T-helper 1 cell treated with Interleukin-12 subunit alpha and Interleukin-12 subunit beta and Interleukin-4 antibody, amounts not matched to agents 30 μg/mL and 1 μg/mL, for 36 hours (primary cell): Measurements from ENCODE around the gene SERPINB6.
"Not testable (repeated sequence)": the region's sequence is repeated elsewhere in the genome, so short reads cannot be mapped to it uniquely, and the experiment has no call there.

Source experiments
- H3K27ac Mint-ChIP-seq: one replicate; pipeline ENCODE4 v1.8.0; 2021; ENCODE audit warnings: mild to moderate bottlenecking, mixed read lengths
- H3K27me3 Mint-ChIP-seq: one replicate; pipeline ENCODE4 v1.8.0; 2021; ENCODE audit warnings: low read depth, mixed read lengths
- H3K36me3 Mint-ChIP-seq: one replicate; pipeline ENCODE4 v1.8.0; 2021; ENCODE audit warnings: low read depth, mixed read lengths
- H3K4me1 Mint-ChIP-seq: one replicate; pipeline ENCODE4 v1.8.0; 2021; ENCODE audit warnings: low read depth, mixed read lengths
- H3K4me3 Mint-ChIP-seq: one replicate; pipeline ENCODE4 v1.8.0; 2021; ENCODE audit warnings: mild to moderate bottlenecking, moderate library complexity, mixed read lengths
- H3K9me3 Mint-ChIP-seq: one replicate; pipeline ENCODE4 v1.8.0; 2021; ENCODE audit warnings: mixed read lengths

SERPINB6 gene

DNA sequence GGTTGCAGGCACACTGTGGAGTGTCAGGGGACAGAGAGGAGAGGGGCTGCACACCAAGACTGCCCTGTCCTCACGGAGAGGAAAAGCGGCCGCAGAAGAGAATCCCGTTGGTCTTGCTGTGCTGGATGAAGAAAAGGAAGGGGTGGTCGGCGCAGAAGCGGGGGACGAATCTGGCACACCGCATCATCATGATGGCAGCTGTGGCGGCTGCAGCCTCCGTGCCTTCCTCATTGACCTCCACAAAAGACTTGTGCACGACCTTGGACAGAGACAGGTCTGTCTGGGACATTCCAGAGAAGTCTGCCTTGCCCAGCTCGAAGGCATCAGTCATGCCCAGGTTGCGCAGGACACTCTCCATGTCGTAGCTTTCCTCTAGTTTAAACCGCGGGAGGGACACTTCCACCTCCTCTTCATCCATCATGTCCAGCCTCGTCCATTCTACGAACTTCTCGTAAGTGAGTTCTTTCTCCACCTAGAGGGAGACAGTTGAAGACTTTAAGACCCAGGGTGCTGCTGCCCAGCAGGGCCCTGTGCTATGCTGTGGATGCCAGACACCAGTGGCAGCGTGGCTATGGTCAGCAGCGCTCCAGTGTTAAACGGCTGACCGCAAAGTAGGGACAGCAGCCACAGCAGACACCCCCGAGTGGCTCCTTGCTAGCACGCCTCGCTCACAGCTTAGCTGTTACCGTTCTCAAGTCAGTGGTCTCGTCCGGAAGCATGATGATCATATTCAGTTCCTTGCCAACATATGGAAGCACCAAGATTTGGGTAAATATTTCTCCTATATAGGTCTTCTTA, 22.9 kb downstream of the SERPINB6 start:
- H3K27me3 Mint-ChIP-seq = peaks cover 42% of the 10 kb centered on the region
- no peaks in the 10 kb centered on the region for H3K9me3 Mint-ChIP-seq
- peaks cover 18% of the 10 kb centered on the region for H3K4me1 Mint-ChIP-seq
- H3K36me3 Mint-ChIP-seq = peaks cover 18% of the 10 kb centered on the region
- H3K4me3 Mint-ChIP-seq = no peak overlapping the region
- no peak overlapping the region for H3K27ac Mint-ChIP-seq

DNA sequence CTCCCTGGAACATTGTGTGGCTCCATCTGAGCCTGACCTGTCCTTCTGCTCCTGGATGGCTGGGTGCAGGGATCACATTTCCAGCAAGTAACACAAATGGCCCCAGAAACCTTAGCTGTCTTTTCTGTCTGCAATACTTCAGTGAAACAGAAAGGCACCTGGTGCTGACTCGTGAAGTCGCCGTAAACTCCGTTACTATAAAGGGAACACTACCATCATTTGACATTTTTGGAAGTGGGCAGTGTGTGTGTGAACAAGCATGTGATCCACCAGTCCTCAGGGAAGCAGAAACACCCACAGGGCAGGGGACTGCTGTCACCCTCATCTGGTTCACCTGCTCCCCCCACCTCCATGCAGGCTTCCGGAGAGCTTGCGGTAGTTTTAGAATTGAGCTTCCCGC, 23.9 kb downstream of the SERPINB6 start:
- H3K27ac Mint-ChIP-seq = no peak overlapping the region
- peaks cover 52% of the 10 kb centered on the region for H3K27me3 Mint-ChIP-seq
- H3K9me3 Mint-ChIP-seq = no peaks in the 10 kb centered on the region
- peaks cover 22% of the 10 kb centered on the region for H3K36me3 Mint-ChIP-seq
- H3K4me3 Mint-ChIP-seq = no peak overlapping the region
- peaks cover 23% of the 10 kb centered on the region for H3K4me1 Mint-ChIP-seq

GRCh38 chr6:2945153-2945452, 26.3 kb downstream of the SERPINB6 start:
- H3K27me3 Mint-ChIP-seq = peaks cover 48% of the 10 kb centered on the region
- H3K27ac Mint-ChIP-seq = no peak overlapping the region
- peaks cover 2% of the 10 kb centered on the region for H3K9me3 Mint-ChIP-seq
- H3K4me1 Mint-ChIP-seq = peaks cover 27% of the 10 kb centered on the region
- no peak overlapping the region for H3K4me3 Mint-ChIP-seq
- peaks cover 23% of the 10 kb centered on the region for H3K36me3 Mint-ChIP-seq

DNA sequence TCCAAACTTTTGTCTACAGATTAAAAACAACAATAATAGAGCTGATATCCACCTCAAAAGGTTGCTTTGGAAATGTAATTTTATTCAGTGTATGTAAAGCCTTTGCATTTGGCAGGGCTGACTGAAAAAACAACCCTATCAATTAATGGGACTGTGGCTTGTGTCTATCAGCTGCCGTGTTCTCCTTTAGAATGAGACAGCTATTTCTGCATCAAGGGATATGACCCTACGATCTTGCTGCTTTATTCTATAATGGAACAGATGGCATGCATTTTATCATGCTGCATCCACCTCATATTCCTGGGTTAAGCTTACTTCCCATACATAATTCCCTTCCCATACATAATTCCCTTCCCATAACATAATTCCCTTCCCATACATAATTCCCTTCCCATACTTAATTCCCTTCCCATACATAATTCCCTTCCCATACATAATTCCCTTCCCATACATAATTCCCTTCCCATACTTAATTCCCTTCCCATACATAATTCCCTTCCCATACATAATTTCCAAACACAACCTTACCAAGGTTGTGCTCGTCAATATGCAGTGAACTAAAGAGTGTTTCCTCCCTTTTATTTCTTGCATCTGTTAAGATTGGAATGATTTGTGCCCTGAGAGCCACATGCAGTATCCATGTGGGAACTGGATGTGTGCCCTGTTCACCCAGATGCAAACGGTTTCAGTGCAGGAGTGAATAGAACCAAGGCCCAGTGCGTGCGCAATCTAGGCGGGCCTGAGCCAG, 26.8 kb downstream of the SERPINB6 start:
- Mint-ChIP-seq H3K27ac (no peak overlapping the region), H3K36me3 (peaks cover 26% of the 10 kb centered on the region), H3K27me3 (peaks cover 47% of the 10 kb centered on the region), H3K4me3 (no peak overlapping the region), H3K9me3 (peaks cover 5% of the 10 kb centered on the region), H3K4me1 (peaks cover 29% of the 10 kb centered on the region)

DNA sequence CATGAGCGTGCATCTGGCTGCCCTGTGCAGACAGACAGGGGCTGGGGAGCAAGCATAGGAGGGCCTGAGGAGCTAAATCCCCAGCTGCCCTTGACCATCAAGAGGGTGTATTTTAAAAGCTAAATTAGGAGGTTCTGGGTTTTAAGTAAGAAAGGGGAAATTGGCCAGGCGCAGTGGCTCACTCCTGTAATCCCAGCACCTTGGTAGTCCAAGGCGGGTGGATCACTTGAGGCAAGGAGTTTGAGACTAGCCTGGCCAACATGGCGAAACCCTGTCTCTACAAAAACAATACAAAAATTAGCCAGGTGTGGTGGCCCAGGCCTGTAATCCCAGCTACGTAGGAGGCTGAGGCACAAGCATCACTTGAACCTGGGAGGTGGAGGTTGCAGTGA, 27.8 kb downstream of the SERPINB6 start:
- H3K4me3 Mint-ChIP-seq = no peak overlapping the region

DNA sequence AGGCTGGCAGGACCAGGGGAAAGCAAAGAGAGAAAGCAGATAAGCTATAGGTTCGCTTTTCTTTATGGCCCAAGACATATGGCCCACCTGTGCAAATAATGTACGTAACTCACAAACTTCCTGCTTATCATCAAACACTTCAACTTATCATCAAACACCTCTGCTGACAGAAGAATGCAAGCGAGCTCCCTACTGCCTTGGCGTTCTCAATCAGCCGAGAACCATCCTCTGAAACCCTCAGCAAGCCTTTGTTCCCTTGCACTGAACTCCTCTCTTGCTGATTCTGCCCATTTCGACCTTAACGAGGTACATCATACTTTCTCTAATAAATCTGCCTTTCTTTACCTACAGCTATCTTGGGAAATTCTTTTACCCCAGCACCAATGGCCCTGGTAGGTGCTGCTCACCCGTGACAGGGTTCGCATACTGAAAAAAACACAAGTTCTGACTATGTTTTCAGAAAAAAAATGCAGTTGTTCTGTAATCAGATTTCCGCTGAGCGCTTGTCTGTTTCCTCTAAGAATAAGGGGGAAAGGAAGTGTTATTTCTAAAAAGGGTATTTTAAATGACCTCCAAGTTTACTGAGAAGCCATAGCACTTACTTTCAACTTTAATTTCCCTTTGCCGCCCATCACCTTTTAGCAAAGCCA, 28.3 kb downstream of the SERPINB6 start:
- Mint-ChIP-seq H3K4me1 (peaks cover 37% of the 10 kb centered on the region), H3K27ac (peak overlapping the region; percentile 71), H3K36me3 (peaks cover 25% of the 10 kb centered on the region), H3K9me3 (peaks cover 9% of the 10 kb centered on the region), H3K4me3 (peak overlapping the region; percentile 11), H3K27me3 (peaks cover 37% of the 10 kb centered on the region)

More for the DNA sequence above, 27.8 kb downstream of the SERPINB6 start:
- H3K9me3 Mint-ChIP-seq = peaks cover 5% of the 10 kb centered on the region
- H3K4me1 Mint-ChIP-seq = peaks cover 33% of the 10 kb centered on the region
- peaks cover 26% of the 10 kb centered on the region for H3K36me3 Mint-ChIP-seq
- H3K27ac Mint-ChIP-seq = peak overlapping the region; percentile 71
- H3K27me3 Mint-ChIP-seq = peaks cover 42% of the 10 kb centered on the region

DNA sequence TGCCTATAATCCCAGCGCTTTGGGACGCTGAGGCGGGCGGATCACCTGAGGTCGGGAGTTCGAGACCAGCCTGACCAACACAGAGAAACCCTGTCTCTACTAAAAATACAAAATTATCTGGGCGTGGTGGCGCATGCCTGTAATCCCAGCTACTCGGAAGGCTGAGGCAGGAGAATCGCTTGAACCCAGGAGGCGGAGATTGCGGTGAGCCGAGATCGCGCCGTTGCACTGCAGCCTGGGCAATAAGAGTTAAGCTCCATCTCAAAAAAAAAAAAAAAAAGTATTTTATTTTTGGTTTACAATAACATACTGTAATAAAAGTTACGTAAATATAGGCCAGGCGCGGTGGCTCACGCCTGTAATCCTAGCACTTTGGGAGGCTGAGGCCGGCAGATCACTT, 29.3 kb downstream of the SERPINB6 start:
- H3K4me1 Mint-ChIP-seq = peaks cover 40% of the 10 kb centered on the region
- H3K4me3 Mint-ChIP-seq, H3K27ac Mint-ChIP-seq: not testable (repeated sequence)
- peaks cover 31% of the 10 kb centered on the region for H3K36me3 Mint-ChIP-seq
- peaks cover 15% of the 10 kb centered on the region for H3K9me3 Mint-ChIP-seq
- peaks cover 29% of the 10 kb centered on the region for H3K27me3 Mint-ChIP-seq

- H3K27ac Mint-ChIP-seq = peak overlapping the region; percentile 94
- peaks cover 50% of the 10 kb centered on the region for H3K4me1 Mint-ChIP-seq
- peaks cover 42% of the 10 kb centered on the region for H3K36me3 Mint-ChIP-seq
- H3K9me3 Mint-ChIP-seq = peaks cover 25% of the 10 kb centered on the region
- H3K27me3 Mint-ChIP-seq = peaks cover 35% of the 10 kb centered on the region
- H3K4me3 Mint-ChIP-seq = peak overlapping the region; percentile 78
Observed at GRCh38 chr6:2940851-2941250, 30.5 kb downstream of the SERPINB6 start.

DNA sequence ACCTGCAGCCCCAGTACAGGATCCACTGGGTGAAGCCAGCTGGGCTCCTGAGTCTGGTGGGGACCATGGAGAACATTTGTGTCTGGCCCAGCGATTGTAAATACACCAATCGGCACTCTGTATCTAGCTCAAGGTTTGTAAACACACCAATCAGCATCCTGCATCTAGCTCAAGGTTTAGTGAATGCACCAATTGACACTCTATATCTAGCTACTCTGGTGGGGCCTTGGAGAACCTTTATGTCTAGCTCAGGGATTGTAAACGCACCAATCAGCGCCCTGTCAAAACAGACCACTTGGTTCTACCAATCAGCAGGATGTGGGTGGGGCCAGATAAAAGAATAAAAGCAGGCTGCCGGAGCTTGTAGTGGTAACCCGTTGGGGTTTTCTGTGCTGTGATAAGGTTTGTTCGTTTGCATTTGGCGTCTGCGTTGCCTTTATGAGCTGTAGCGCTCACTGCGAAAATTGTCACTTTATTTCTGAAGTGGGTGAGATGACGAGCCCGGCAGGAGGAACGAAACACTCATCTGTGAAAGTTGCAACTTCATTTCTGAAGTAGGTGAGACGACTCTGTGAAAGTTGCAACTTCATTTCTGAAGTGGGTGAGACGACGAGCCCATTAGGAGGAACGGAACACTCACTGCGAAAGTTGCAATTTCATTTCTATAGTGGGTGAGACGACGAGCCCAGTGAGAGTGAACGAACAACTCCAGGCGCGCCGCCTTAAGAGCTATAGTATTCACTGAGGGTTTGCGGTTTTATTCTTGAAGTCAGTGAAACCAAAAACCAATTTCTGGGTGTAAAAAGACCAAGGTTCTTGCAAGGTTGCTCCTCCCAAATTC, 31.1 kb downstream of the SERPINB6 start:
- Mint-ChIP-seq H3K9me3 (peaks cover 25% of the 10 kb centered on the region), H3K27me3 (peaks cover 33% of the 10 kb centered on the region), H3K4me3 (peak overlapping the region; percentile 78), H3K36me3 (peaks cover 44% of the 10 kb centered on the region), H3K27ac (peak overlapping the region; percentile 94), H3K4me1 (peaks cover 50% of the 10 kb centered on the region)

DNA sequence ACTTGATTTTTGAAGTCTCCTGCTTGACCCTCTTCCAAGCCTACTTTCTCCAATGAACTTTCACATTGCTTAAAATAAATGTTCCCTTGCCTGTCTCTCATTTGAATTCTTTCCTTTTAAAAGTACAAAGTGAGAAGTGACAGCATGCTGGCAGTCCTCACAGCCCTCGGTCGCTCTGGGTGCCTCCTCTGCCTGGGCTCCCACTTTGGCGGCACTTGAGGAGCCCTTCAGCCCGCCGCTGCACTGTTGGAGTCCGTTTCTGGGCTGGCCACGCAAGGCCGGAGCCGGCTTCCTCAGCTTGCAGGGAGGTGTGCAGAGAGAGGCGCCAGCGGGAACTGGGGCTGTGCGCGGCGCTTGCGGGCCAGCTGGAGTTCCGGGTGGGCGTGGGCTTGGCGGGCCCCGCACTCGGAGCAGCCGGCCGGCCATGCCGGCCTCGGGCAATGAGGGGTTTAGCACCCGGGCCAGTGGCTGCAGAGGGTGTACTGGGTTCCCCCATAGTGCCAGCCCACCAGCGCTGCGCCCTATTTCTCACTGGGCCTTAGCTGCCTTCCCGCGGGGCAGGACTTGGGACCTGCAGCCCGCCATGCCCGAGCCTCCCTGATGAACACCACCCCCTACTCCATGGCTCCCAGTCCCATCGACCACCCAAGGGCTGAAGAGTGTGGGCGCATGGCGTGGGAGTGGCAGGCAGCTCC, 31.9 kb downstream of the SERPINB6 start:
- H3K36me3 Mint-ChIP-seq = peaks cover 41% of the 10 kb centered on the region
- H3K4me1 Mint-ChIP-seq = peaks cover 50% of the 10 kb centered on the region
- H3K27ac Mint-ChIP-seq = peak overlapping the region; percentile 94
- H3K27me3 Mint-ChIP-seq = peaks cover 26% of the 10 kb centered on the region
- H3K4me3 Mint-ChIP-seq = no peak overlapping the region
- H3K9me3 Mint-ChIP-seq = peaks cover 25% of the 10 kb centered on the region

- H3K4me3 Mint-ChIP-seq = no peak overlapping the region
- H3K27ac Mint-ChIP-seq = peak overlapping the region; percentile 41
Observed at GRCh38 chr6:2938632-2939083, 32.7 kb downstream of the SERPINB6 start.

DNA sequence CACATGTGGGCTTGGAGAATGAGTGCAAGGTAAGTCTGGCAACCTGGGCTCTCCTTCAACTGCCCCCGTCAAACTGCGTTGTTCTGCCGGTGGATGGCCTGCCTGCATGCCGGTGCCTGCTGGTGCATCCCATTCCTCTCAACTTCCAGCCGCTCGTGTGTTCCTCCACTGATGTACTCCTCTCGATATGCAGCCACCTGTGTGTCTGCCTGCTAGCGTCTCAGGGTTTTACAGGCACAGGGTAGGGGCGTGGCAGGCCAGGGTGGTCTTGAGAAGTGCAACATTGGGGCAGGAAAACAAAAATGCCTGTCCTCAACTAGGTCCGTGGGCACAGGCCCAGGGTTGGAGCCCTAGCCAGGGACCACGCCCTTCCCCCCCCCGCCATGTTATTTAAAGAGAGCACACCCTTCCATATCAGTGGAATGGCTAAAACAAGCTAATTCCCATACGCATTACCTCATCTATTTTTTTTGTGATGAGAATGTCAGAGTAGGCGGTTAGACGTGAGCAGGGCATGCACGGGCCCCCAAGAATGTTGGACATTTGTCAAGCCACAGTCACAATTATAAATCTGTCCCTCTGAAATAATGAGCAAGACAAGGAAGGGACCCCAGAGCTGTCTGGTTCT, 33.2 kb downstream of the SERPINB6 start:
- Mint-ChIP-seq H3K27me3 (peaks cover 23% of the 10 kb centered on the region), H3K36me3 (peaks cover 39% of the 10 kb centered on the region), H3K27ac (peak overlapping the region; percentile 41), H3K4me1 (peaks cover 45% of the 10 kb centered on the region), H3K4me3 (no peak overlapping the region), H3K9me3 (peaks cover 25% of the 10 kb centered on the region)

More at GRCh38 chr6:2938632-2939083, 32.7 kb downstream of the SERPINB6 start:
- Mint-ChIP-seq H3K27me3 (peaks cover 28% of the 10 kb centered on the region), H3K9me3 (peaks cover 25% of the 10 kb centered on the region), H3K36me3 (peaks cover 40% of the 10 kb centered on the region), H3K4me1 (peaks cover 50% of the 10 kb centered on the region)

DNA sequence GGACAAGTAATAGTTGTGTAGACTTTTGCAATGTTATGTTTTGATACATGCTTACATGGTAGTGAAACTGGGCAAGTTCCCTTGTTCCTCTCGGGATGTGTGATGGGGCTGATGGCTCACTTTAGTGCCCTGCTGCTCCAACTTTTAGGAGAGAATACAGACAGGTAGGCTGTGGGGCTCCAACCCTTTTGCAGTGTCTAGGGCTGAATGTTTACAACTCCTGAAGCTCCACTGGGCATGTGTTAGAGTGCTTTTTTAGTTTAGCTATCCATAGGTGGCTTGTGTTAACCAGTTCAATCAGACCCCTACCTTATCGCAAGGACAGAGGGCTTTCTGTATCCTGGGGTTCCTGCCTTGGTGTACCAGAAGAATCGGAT, 33.8 kb downstream of the SERPINB6 start:
- H3K4me3 Mint-ChIP-seq = peak overlapping the region; percentile 52
- peaks cover 37% of the 10 kb centered on the region for H3K36me3 Mint-ChIP-seq
- peaks cover 40% of the 10 kb centered on the region for H3K4me1 Mint-ChIP-seq
- peak overlapping the region; percentile 71 for H3K27ac Mint-ChIP-seq
- H3K27me3 Mint-ChIP-seq = peaks cover 18% of the 10 kb centered on the region
- peaks cover 25% of the 10 kb centered on the region for H3K9me3 Mint-ChIP-seq
